GM12872 (cell line): Measurements from ENCODE around the gene CDC14A.

Experiments
- CTCF ChIP-seq: IDR thresholded peaks from 3 replicates; pipeline ENCODE4 v1.5.1; 2011; ENCODE audit warnings: low read depth, mild to moderate bottlenecking, low read length, moderate library complexity; ENCODE audit not compliant: insufficient read depth

CDC14A gene

GRCh38 chr1:100380635-100381034 lies 28.3 kb downstream of the CDC14A start:
- TF ChIP-seq CTCF = no peak

- no peak for TF ChIP-seq CTCF
Measured at GRCh38 chr1:100382657-100383056, 30.4 kb downstream of the CDC14A start.

GRCh38 chr1:100383743-100384405 lies 31.6 kb downstream of the CDC14A start:
- TF ChIP-seq CTCF = no peak

GRCh38 chr1:100387209-100387608 lies 34.9 kb downstream of the CDC14A start:
- TF ChIP-seq CTCF = no peak

- TF ChIP-seq CTCF = no peak
Measured at GRCh38 chr1:100387657-100388350, 35.5 kb downstream of the CDC14A start.

GRCh38 chr1:100390531-100390930 lies 38.2 kb downstream of the CDC14A start:
- TF ChIP-seq CTCF = no peak

- no peak for TF ChIP-seq CTCF
Measured at GRCh38 chr1:100391675-100392074, 39.4 kb downstream of the CDC14A start.
